Measurements from ENCODE around the gene HGFAC. TPM values are rescaled to one million over a fixed set of nuclear protein-coding genes. Genes with fewer than 3 reads are reported as not detected.

Gene HGFAC
- 0.33 TPM for polyA plus RNA-seq (2013, experiment 1 of 2)
- 0.81 TPM for polyA plus RNA-seq (2013, experiment 2 of 2)

DNA sequence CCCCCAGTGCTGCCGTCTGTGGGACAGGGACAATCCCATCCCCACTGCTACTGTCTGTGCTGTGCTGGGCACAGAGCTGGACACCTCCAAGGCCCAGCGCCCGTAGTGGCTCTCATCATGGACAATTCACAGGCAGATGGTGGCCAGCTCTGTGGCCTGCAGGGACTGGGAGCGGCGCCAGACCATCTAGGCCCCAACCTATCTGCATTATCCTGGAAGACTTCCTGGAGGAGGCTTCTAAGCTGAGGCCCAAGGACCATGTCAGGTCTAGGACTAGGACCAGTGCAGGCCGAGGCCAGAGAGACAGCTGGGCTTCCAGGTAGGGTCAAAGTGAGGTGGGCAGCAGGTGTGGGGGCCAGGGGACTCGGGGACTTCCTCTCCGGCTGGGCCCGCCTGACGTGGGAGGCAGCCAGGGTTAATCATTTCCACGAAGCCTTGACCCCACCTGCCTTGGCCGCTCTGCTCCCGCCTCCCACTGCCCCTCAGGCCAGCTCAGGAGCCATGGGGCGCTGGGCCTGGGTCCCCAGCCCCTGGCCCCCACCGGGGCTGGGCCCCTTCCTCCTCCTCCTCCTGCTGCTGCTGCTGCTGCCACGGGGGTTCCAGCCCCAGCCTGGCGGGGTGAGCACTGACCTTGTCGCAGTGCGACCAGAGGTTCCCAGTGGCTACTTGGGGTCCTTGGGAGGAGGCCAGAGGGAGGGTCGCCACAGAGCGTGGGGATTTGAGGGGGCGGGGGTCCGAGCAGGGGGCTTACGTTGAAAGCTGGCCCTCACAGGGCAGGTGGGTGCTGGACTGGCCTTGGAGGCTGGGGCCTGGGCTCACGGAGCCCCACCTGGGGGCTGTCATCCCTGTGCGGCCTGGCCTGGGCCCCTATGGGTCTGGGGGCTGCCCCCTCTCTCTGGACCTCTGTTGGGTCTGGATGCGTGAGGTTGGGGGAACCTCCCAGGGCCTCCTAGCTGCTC lies at the start of gene HGFAC:
HGFAC (plus strand) TSS at position 468 of the 959 bp plus-strand sequence; CDS start at position 502, 34 bp downstream.
- no peaks in the 10 kb centered on the region for H3K9me3 ChIP-seq (ENCODE audit: control insufficient read depth, low read length)
- H3K27ac ChIP-seq (ENCODE audit: low read depth, low read length, severe bottlenecking) = no peak within 1 kb of the TSS
- H3K4me1 ChIP-seq (ENCODE audit: control insufficient read depth, insufficient read depth, low read length, poor library complexity, severe bottlenecking) = peaks cover 4% of the 10 kb centered on the region
- WGBS, 2 experiments (ENCODE audit: insufficient coverage in 2 of 2) = 90 to 94% methylated on average over 21 to 24 of the region's 27 CpGs
- no peak within 1 kb of the TSS for H3K4me3 ChIP-seq (ENCODE audit: extremely low read depth, insufficient read depth, low read length, poor library complexity, severe bottlenecking)
- no peaks in the 10 kb centered on the region for H3K36me3 ChIP-seq (ENCODE audit: control insufficient read depth, insufficient read depth, low read length)

- Histone ChIP-seq H3K36me3 (ENCODE audit: control insufficient read depth, insufficient read depth, low read length) (peaks cover 5% of the 10 kb centered on the region), H3K9me3 (ENCODE audit: control insufficient read depth, low read length) (no peaks in the 10 kb centered on the region), H3K27ac (ENCODE audit: low read depth, low read length, severe bottlenecking) (no peak overlapping the region), H3K4me1 (ENCODE audit: control insufficient read depth, insufficient read depth, low read length, poor library complexity, severe bottlenecking) (peaks cover 41% of the 10 kb centered on the region), H3K4me3 (ENCODE audit: extremely low read depth, insufficient read depth, low read length, poor library complexity, severe bottlenecking) (no peak overlapping the region)
- 87 to 89% methylated on average over 4 of the region's 4 CpGs for WGBS, 2 experiments (ENCODE audit: insufficient coverage in 2 of 2)
These were observed 49.4 kb upstream of the HGFAC start for GRCh38 chr4:3392321-3392720.

GRCh38 chr4:3393171-3393570 lies 48.6 kb upstream of the HGFAC start:
- 90 to 93% methylated on average over 8 of the region's 8 CpGs for WGBS, 2 experiments (ENCODE audit: insufficient coverage in 2 of 2)
- Histone ChIP-seq H3K36me3 (ENCODE audit: control insufficient read depth, insufficient read depth, low read length) (peaks cover 5% of the 10 kb centered on the region), H3K9me3 (ENCODE audit: control insufficient read depth, low read length) (no peaks in the 10 kb centered on the region), H3K4me3 (ENCODE audit: extremely low read depth, insufficient read depth, low read length, poor library complexity, severe bottlenecking) (no peak overlapping the region), H3K27ac (ENCODE audit: low read depth, low read length, severe bottlenecking) (no peak overlapping the region), H3K4me1 (ENCODE audit: control insufficient read depth, insufficient read depth, low read length, poor library complexity, severe bottlenecking) (peaks cover 32% of the 10 kb centered on the region)

DNA sequence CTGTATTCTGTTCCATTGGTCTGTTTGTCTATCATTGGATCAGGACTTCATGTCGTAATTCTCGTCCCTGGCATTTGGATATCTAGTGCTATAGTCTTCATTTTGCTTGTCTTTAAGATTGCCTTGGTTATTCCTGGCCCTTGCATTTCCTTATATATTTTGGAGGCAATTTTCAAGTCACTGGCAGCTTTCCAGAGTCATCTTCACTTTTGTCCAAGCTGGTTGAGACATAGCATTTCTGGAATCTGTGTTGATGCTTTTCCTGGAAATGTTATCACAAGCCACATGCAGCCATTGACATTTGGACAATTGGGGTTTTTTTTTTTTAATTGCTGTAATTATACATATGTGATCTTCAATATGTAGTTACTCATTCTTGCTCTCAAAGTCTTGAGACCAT lies 45.2 kb upstream of the HGFAC start:
- Histone ChIP-seq H3K36me3 (ENCODE audit: control insufficient read depth, insufficient read depth, low read length) (peaks cover 5% of the 10 kb centered on the region), H3K4me3 (ENCODE audit: extremely low read depth, insufficient read depth, low read length, poor library complexity, severe bottlenecking) (no peak overlapping the region), H3K27ac (ENCODE audit: low read depth, low read length, severe bottlenecking) (no peak overlapping the region), H3K4me1 (ENCODE audit: control insufficient read depth, insufficient read depth, low read length, poor library complexity, severe bottlenecking) (peaks cover under 1% of the 10 kb centered on the region), H3K9me3 (ENCODE audit: control insufficient read depth, low read length) (no peaks in the 10 kb centered on the region)
- 100% methylated on average over 1 to 2 of the region's 2 CpGs for WGBS, 2 experiments (ENCODE audit: insufficient coverage in 2 of 2)

- no peaks in the 10 kb centered on the region for H3K4me1 ChIP-seq (ENCODE audit: control insufficient read depth, insufficient read depth, low read length, poor library complexity, severe bottlenecking)
- no peak overlapping the region for H3K4me3 ChIP-seq (ENCODE audit: extremely low read depth, insufficient read depth, low read length, poor library complexity, severe bottlenecking)
- 96 to 99% methylated on average over 11 of the region's 11 CpGs for WGBS, 2 experiments (ENCODE audit: insufficient coverage in 2 of 2)
- H3K36me3 ChIP-seq (ENCODE audit: control insufficient read depth, insufficient read depth, low read length) = peaks cover 5% of the 10 kb centered on the region
- H3K27ac ChIP-seq (ENCODE audit: low read depth, low read length, severe bottlenecking) = no peak overlapping the region
- no peaks in the 10 kb centered on the region for H3K9me3 ChIP-seq (ENCODE audit: control insufficient read depth, low read length)
These were observed 44.6 kb upstream of the HGFAC start for GRCh38 chr4:3397128-3397527.

GRCh38 chr4:3399277-3400194 lies 42.2 kb upstream of the HGFAC start:
- WGBS, 2 experiments (ENCODE audit: insufficient coverage in 2 of 2) = 93 to 100% methylated on average over 2 to 3 of the region's 5 CpGs
- Histone ChIP-seq H3K36me3 (ENCODE audit: control insufficient read depth, insufficient read depth, low read length) (peaks cover 5% of the 10 kb centered on the region), H3K9me3 (ENCODE audit: control insufficient read depth, low read length) (peaks cover 9% of the 10 kb centered on the region), H3K27ac (ENCODE audit: low read depth, low read length, severe bottlenecking) (no peak overlapping the region), H3K4me3 (ENCODE audit: extremely low read depth, insufficient read depth, low read length, poor library complexity, severe bottlenecking) (no peak overlapping the region), H3K4me1 (ENCODE audit: control insufficient read depth, insufficient read depth, low read length, poor library complexity, severe bottlenecking) (no peaks in the 10 kb centered on the region)

DNA sequence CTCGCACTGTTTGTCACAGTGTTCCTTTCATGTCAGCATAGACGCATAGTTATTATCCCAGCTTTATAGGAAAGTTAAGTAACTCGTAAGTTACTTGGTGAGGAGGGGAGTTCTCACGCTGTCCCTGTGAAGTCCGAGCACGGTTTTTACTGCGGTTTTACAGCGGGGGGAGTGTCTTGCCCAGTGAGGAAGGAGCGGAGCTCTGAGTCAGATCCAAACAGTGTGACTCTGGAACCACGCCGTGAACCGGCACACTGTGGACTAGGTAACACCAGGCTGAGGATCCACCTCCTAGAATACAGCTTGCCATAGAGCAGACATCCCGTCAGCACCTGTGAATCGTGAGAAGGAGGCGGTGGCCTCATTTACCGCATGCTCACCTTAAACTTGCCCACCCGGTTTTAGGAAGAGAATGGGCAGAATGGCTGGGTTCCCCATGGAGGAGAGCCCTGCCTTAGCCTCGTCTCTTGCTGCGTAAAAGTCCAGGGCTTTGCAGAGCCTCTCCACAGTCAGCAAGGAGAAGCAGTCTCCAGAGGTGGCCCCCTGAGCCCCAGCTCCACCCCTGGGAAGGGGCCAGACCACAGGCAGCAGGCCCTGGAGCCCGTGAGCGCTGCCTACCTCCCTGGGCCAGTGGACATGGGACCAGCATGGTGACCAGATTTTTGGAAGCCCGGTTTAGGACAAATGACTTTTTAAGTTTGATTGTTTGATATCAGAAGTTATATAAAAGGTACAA lies 40.2 kb upstream of the HGFAC start:
- Histone ChIP-seq H3K27ac (ENCODE audit: low read depth, low read length, severe bottlenecking) (no peak overlapping the region), H3K9me3 (ENCODE audit: control insufficient read depth, low read length) (peaks cover 13% of the 10 kb centered on the region), H3K4me3 (ENCODE audit: extremely low read depth, insufficient read depth, low read length, poor library complexity, severe bottlenecking) (no peak overlapping the region), H3K4me1 (ENCODE audit: control insufficient read depth, insufficient read depth, low read length, poor library complexity, severe bottlenecking) (no peaks in the 10 kb centered on the region), H3K36me3 (ENCODE audit: control insufficient read depth, insufficient read depth, low read length) (peaks cover 8% of the 10 kb centered on the region)
- WGBS, 2 experiments (ENCODE audit: insufficient coverage in 2 of 2) = 91 to 96% methylated on average over 19 to 22 of the region's 22 CpGs

DNA sequence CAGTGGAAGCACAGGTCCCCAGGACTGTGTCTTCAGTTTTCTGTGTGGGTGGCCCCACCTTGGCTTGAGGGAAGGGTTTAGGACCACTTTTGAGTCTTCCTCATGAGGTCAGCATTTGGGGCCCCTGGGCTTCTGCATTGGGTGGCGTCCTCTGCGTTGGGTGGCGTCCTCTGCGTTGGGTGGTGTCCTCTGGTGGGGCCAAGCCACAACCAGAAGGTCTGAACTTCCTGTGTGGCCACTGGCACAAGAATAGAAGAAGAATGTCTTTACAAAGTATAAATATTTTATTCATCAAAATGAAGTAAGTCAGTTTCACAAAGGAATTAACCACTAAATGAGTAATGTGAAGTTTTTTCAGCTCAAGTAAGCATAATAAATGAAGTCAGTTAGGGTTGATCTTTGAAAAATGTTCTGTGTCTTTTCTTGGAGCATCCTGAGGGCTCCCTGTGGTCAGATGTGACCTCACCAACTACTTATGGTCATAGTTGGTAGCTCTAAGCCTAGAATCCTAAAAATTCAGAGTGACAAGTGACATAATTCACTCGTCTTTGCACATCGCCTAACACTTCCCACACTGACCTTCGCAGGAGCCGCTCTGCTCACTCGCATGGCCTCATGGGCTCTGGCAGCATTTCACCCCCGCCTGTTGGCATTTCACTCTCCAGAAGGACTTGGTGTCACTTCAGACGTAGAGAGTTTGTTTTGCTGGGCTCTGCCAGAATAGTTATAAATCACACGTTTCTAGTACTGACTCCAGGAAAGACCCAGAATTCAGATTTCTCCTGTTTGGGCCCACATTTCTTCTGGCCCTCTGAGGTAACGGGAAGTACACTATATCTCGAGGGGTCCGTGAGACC lies 39.0 kb upstream of the HGFAC start:
- no peak overlapping the region for H3K27ac ChIP-seq (ENCODE audit: low read depth, low read length, severe bottlenecking)

GRCh38 chr4:3403348-3403906 lies 38.3 kb upstream of the HGFAC start:
- WGBS, 2 experiments (ENCODE audit: insufficient coverage in 2 of 2) = 86 to 90% methylated on average over 9 to 10 of the region's 10 CpGs
- H3K27ac ChIP-seq (ENCODE audit: low read depth, low read length, severe bottlenecking) = no peak overlapping the region
- peaks cover 8% of the 10 kb centered on the region for H3K36me3 ChIP-seq (ENCODE audit: control insufficient read depth, insufficient read depth, low read length)
- peaks cover 13% of the 10 kb centered on the region for H3K9me3 ChIP-seq (ENCODE audit: control insufficient read depth, low read length)
- no peak overlapping the region for H3K4me3 ChIP-seq (ENCODE audit: extremely low read depth, insufficient read depth, low read length, poor library complexity, severe bottlenecking)
- no peaks in the 10 kb centered on the region for H3K4me1 ChIP-seq (ENCODE audit: control insufficient read depth, insufficient read depth, low read length, poor library complexity, severe bottlenecking)

More for the DNA sequence above, 39.0 kb upstream of the HGFAC start:
- peaks cover 13% of the 10 kb centered on the region for H3K9me3 ChIP-seq (ENCODE audit: control insufficient read depth, low read length)
- H3K4me1 ChIP-seq (ENCODE audit: control insufficient read depth, insufficient read depth, low read length, poor library complexity, severe bottlenecking) = no peaks in the 10 kb centered on the region
- H3K4me3 ChIP-seq (ENCODE audit: extremely low read depth, insufficient read depth, low read length, poor library complexity, severe bottlenecking) = no peak overlapping the region
- peaks cover 8% of the 10 kb centered on the region for H3K36me3 ChIP-seq (ENCODE audit: control insufficient read depth, insufficient read depth, low read length)
- WGBS, 2 experiments (ENCODE audit: insufficient coverage in 2 of 2) = 96% methylated on average over 13 to 15 of the region's 15 CpGs

Data from mesodermal cell (in vitro differentiated cells).